Activated T-cell treated with anti-CD3 and anti-CD28 coated beads, Interleukin-2, amount 50 U/mL, for 48 hours (primary cell): ENCODE measurements around the gene ENO2.

ENCODE experiments used
- DNase-seq, 2 experiments: peaks; one replicate each; pipeline ENCODE4 v3.0.0-alpha.2; 2020

Gene ENO2

DNA sequence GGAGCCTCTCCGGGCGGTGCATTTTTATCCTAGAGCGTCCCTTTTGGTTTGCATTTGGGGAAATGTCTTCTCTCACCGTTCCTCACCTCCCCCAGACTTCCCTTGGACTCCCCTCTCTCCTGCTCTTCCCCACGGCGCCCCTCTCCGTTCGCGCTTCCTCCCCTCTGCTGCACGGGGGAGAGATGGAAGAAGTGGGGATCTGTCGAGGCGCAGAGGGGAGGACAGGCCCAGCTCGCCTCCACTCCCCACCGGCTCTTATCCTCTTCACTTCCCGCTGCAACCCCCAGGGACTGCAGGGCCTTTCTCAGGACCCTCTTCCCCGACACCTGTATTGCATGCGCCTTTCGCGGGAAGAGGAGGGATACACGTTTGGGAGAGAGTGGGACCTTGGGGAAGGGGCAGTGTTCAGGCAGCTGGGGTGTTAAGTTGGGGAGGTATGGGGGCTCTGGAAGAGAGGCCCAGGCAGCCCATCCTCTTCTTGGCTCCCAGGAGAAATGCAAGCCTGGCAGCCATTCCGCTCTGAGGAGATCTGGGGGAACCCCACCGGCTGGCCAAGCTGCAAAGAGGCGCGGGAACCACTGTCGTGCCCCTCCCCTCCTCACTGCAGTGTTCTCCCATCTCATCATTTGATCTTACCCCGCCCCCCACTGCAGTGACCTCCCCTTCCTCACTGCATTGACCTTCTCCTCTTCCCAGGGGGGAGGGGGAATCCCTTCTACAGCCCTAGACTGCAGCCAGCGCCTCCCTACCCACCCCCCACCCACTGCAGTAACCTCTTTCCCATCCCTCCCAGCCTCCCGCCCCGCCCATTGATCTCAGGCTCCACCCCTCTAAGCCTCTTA lies 788 bp downstream of the ENO2 start:
- peak in 1 of 2 experiments; percentile 51 for DNase-seq

DNA sequence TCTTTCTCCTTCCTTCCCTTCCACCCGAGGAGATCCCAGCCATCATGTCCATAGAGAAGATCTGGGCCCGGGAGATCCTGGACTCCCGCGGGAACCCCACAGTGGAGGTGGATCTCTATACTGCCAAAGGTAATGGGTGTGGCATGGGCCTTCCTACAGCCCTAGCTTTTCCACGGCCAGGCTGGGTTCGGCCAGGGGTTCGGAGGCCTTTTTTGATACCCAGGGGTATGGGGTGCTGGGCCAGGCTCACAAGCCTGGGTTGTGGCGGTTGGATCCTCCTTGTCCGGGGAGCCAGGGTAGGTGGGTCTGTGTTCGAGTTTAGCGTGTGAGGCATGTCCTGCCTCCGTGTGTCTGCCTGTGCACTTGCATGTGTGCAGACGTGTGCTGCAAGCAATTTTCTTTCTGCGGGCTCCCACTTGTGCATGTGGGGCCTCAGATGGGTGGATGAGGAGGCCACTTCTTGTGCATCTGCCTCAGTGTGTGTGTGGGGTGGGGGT lies 1.5 kb downstream of the ENO2 start:
- no peak for DNase-seq

DNA sequence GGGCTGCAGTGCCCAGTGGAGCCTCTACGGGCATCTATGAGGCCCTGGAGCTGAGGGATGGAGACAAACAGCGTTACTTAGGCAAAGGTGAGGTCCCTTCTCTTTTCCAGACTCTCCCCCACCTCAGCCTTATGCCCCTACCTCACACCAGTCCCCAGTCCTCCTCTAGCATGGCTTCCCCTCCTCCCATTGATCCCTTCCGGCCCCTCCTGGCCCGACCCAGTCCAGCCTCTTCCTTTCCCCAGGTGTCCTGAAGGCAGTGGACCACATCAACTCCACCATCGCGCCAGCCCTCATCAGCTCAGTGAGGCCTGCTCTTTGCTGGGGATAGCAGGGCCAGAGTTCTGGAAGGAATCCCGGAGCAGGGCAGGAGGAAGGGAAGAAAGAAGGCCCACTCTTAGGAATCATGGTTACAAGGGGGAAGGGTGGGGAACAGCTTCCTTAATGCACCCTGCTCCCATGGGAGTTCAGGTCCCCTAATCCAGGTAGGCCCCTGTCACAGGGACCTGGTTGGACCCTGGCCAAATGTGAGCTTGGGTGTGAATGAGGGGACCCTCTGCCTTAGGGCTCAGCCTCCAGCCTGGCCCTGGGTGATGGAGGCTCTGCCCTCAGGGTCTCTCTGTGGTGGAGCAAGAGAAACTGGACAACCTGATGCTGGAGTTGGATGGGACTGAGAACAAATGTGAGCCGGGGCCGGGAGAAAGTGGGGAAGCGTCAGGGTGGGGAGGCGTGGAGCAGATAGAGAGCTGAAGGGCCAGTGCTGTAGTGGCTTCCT lies 2.2 kb downstream of the ENO2 start:
- DNase-seq: no peak

DNA sequence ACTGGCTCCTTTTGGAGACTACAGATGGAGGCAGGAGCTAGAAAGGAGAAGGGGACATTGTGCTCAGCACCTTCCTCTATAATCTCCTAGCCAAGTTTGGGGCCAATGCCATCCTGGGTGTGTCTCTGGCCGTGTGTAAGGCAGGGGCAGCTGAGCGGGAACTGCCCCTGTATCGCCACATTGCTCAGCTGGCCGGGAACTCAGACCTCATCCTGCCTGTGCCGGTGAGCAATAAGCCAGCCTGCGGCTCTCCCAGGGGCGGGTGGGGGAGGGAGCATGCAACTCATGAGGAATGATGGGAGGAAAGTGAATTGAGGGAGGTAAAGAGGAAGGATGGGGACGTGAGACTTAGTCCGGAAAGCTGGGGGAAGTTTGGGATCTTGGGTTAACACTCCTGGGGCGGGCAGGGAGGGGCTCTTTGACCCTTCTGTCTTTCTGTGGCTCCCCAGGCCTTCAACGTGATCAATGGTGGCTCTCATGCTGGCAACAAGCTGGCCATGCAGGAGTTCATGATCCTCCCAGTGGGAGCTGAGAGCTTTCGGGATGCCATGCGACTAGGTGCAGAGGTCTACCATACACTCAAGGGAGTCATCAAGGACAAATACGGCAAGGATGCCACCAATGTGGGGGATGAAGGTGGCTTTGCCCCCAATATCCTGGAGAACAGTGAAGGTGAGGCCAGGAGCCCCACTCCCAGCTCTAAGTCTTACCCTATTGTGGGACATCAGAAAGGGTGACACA lies 3.3 kb downstream of the ENO2 start:
- DNase-seq: no peak

DNA sequence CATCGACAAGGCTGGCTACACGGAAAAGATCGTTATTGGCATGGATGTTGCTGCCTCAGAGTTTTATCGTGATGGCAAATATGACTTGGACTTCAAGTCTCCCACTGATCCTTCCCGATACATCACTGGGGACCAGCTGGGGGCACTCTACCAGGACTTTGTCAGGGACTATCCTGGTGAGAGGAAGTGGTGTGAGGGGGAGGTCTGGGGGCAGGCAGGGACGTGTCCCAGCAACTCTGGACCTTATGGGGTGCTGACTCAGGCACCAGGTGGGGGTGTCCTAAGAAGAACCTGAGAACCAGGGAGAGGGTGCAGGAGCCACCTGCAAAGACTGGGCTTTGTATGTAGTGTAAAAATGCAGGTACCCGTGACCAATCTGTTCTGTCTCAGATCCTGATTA lies 5.2 kb downstream of the ENO2 start:
- no peak for DNase-seq

DNA sequence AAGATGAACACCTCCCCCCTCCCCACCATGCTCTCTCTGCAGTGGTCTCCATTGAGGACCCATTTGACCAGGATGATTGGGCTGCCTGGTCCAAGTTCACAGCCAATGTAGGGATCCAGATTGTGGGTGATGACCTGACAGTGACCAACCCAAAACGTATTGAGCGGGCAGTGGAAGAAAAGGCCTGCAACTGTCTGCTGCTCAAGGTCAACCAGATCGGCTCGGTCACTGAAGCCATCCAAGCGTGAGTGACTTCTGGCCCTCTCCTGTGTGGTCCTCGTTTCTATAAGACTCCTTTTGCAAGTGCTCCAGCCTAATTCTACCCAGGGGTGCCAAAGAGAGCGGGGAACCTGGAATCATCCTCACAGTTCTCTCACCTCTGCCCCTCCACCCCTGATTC lies 7.2 kb downstream of the ENO2 start:
- no peak for DNase-seq

DNA sequence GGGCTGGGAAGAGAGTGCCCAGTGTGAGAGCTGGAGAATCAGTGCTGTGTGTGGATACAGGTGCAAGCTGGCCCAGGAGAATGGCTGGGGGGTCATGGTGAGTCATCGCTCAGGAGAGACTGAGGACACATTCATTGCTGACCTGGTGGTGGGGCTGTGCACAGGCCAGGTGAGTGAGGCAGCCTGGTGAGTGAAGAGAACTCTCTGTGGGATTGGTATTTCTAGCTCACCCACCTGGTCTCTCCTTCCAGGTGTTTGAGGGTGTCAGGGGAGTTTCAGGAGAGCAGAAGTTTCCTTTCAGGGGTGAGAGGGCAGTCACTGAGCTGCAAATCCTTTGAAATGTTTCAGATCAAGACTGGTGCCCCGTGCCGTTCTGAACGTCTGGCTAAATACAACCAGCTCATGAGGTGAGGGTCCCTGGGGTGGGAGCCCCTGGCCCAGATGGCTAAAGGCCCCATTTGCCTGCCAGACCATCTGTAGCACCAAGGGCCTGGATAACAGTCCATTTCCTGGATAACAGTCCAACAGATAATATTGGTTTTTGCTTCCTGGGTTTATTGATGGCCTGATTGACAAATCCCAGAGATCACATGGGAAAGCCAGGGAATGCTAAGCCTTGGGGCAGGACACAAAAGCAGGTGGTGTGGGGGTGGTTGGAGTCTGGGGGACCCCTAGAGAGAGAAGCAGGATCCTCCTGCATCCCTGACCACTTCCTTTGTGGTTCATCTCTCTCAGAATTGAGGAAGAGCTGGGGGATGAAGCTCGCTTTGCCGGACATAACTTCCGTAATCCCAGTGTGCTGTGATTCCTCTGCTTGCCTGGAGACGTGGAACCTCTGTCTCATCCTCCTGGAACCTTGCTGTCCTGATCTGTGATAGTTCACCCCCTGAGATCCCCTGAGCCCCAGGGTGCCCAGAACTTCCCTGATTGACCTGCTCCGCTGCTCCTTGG lies 7.9 kb downstream of the ENO2 start:
- no peak for DNase-seq

DNA sequence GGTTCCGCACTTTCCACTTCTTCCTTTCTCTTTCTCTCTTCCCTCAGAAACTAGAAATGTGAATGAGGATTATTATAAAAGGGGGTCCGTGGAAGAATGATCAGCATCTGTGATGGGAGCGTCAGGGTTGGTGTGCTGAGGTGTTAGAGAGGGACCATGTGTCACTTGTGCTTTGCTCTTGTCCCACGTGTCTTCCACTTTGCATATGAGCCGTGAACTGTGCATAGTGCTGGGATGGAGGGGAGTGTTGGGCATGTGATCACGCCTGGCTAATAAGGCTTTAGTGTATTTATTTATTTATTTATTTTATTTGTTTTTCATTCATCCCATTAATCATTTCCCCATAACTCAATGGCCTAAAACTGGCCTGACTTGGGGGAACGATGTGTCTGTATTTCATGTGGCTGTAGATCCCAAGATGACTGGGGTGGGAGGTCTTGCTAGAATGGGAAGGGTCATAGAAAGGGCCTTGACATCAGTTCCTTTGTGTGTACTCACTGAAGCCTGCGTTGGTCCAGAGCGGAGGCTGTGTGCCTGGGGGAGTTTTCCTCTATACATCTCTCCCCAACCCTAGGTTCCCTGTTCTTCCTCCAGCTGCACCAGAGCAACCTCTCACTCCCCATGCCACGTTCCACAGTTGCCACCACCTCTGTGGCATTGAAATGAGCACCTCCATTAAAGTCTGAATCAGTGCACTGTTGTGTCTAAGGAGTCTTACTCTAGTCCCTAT lies 8.8 kb downstream of the ENO2 start:
- no peak for DNase-seq

DNA sequence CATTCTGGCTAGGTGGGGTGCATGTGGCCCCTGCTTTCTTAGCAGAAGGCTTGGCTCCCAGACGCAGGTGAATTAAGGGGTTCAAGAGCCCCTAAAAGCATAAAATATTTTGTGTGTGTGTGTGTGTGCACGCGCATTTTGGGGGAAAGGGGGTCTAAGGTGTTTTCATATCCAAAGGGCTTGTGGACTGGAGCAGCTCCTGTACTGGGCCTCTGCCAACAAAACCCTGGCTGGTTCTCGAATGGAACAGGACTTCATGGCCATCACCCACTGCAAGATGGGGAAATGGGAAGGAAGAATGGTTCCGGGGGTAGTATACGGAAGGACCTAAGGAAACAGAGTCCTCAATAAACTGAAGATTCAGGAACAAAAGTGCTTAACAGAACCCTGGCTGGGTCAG lies 9.5 kb downstream of the ENO2 start:
- no peak for DNase-seq

DNA sequence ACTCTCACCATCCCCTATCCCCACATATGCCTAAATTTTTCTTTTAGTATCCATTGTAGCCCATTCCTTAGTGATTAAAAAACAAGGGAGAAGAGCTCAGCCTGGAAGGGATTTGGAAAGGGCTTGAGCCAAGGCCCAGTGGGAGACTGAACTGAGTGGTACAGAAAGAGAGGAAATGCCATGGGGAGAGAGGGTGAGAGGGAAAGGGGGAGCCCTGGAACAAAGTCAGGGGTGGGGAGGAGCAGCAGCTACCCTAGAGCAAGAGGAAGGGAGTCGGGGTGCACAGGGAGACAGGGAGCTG lies 10.8 kb downstream of the ENO2 start:
- DNase-seq: no peak

DNA sequence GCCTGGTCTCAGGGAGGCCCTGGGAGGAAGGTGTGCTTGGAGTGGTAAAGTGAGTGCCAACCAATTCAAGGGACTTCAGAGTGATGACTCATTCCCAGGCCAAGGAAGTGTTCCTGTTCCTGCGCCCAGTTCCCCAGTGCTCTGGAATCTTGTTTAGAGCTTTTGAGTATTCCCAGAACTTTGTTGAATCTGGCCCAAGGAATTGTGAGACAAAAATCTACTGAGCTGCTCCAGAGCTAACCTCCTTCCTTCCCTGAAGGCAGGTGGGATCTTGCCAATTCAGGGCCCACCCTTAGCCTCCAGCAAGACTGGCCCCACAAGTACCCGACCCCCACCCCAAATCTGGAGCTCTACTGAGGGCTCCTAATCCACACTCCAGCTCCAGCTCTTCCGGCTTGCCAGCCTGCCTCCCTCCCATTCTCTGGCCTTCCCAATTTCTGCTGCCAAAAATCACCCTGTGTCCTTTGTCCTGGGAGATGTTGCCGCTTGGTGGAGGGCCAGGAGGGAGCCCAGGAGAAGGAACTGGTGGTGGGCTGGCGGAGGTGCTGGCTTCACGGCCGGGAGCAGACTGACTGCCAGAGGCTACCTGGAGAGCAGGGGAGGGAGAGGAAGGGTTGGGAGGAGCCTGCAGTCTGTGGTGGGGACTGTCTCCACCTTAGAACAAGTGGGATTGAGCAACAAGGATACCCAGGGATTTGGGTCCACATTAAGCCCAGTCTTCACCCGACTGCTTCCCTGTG lies 11.3 kb downstream of the ENO2 start:
- no peak for DNase-seq

DNA sequence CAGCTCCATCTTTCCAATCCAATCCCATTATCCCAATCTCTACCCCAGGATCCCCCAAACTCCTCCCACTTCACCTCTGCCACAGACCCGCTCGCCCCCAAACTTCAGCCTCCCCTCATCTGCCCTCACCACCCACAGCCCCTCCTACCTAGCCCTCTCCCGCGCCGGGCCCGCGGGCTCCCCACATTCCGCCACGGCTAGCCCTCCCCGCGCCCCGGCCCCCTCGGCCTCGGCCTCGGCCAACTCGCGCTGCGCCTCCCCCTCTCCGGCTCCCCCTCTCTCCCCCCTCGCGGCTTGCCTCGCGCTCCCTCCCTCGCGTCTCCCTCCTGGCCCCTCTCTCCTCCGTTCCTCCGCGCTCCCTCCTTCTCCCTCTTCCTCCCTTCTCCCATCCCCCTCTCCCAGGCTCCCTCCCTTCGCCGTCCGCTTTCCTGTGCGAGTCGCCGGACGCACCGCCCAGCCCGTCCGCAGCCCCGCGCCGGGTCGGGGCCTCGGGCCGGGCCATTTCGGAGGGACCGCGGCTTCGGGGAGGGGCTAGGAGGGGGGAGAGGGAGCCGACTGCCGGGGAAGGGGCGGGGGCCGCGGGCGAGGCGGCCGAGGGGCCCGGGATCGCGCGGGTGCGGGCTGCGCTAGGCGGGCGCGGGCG lies 13.1 kb downstream of the ENO2 start, which contains the start of gene ATN1:
Gene ATN1 (plus strand): TSS at position 581 of the 643 bp plus-strand sequence. CDS start 6,043 bp downstream, outside the sequence.
- DNase-seq: peak; percentile 62 to 67

DNA sequence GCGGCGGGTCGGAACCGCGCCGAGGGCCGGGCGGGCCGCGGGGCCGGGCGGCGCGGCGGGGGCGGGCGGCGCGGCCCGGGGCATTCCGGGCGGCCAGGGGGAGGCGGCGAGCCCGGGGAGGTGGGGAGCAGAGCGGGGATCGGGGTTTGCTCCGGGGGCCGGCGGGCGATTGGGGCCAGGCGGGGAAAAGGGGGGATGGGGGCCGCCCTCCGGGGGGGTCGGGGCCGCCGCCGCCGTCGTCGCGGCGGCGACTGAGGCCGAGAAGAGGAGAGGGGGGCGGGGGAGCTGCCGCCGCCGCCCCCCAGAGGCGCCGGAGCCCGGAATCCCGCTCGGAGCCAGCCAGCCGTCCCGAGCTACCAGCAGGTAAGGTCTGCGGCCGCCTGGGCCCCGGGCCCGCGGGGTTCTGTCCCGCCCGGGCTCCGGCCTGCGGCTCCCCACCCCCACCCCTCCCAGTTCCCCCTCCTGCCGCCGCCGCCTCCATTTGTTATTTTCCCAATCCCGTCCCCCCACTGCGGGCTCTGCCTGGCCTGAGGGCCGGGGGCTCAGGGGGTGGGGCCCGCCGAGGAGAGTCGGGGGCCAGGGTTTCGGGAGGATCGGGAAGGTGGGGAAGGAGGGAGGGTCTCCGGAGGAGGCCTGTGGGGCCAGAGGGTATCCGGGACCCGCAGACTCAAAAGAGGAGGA lies 13.8 kb downstream of the ENO2 start:
- no peak for DNase-seq

DNA sequence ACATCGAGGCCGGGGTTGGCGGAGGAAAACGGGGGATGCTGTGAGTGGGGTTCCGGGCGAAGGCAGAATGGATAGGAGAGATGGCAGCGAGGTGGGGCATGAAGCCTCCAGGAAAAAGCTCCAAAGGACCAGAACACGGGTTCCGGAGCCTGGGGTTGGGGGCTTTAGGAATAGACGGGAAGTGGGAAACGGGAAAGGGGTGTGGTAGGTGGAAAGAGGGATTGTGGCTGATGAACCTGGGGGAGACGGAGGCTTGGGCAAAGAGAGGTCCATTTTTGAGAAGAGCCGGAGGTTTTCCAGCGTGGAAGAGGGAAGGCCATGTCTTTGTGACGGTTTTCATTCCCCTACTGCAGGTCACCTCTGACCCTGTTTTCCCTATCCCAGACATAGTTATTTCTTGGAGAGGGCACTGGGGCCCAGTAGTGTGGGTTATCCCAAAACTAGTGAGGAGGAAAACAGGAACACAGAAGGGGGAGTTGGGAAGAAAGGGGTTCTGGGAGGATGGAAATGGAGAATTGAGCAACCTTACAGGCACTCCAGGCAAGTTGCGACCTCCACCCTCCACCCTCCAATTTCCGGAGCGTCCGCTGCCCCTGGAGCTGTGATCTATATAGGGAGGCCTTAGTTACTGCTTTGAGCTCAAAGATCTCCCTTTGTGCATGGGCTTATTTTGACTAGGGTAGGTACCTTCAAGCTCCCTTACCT lies 14.5 kb downstream of the ENO2 start:
- peak in 1 of 2 experiments; percentile 40 for DNase-seq

DNA sequence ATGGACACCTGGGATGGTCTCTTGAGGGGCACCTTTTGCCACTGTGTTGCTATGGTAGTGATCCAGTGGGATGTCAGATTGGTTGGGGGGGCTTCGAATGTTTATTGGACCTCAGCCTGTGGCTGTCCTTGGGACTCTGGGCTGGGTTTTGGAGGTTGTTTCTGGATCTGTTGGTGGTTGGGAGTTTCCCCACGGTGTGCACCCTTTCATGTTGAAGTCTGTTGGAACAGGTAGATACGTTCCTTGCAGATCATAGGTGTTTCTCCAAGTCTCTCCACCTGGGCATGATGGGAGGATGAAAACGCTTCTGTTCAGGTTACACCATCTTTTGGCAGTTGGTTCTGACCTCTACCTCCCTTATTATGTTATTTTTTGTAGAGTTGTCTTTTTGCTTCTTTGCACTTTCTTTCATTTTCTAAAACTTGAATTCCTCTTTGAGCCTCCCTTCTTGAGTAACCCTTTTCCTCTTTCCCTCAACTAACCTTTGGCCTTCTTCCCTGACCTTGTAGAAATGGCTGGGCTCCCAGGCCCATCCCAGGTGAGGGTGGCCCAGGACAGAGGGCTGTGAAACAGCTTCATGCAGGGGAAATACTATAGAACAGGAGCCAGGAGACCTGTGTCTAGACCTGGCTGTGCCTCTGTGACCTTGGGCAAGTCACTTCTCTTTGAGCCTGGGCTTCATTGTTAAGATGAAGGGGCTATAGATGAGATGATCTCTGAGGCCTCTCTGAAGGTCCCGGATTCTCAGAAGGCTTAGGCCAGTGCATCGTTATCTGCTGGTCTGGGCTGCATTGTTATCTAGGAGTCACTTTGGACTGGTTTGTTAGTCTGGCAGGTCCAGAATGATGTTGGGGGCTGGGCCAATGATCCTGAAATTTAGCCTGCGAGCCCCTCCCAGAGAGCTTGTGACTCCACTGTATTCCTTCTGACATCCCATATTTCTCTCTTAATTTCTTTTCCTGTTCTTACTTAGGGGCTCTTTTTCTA lies 15.4 kb downstream of the ENO2 start:
- DNase-seq: no peak

DNA sequence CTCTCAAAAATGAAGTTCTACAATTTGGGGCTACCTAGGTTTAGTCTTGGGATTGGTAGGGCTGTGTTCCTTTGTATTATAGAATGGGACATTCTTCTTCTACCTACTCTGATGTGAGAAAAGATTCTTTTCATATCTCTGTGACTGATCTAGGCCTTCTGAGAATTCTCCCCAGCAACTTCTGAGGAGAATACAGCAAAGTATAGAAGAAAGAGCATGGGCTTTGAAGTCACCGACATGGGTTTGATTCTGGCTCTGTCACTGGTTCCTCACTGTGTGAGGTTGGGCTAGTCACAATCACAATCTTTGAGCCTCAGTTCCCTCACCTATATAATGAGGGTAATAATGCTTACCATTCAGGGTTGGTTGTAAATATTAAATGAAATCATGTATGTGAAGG lies 18.4 kb downstream of the ENO2 start:
- DNase-seq: no peak

DNA sequence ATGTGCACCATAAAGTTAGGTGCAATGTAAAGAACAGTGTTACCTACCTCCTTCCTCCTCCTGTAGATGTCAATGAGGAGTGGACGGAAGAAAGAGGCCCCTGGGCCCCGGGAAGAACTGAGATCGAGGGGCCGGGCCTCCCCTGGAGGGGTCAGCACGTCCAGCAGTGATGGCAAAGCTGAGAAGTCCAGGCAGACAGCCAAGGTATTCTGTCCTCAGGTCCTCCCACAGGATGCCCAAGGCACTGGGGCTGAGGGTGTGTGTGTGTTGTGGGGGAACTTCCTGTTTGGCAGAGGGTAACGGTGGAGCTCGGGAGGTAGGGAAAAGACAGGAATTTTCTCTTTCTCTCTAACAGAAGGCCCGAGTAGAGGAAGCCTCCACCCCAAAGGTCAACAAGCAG lies 19.7 kb downstream of the ENO2 start:
- no peak for DNase-seq
